ENCODE measurements around the gene PTPA.

The PTPA gene

DNA sequence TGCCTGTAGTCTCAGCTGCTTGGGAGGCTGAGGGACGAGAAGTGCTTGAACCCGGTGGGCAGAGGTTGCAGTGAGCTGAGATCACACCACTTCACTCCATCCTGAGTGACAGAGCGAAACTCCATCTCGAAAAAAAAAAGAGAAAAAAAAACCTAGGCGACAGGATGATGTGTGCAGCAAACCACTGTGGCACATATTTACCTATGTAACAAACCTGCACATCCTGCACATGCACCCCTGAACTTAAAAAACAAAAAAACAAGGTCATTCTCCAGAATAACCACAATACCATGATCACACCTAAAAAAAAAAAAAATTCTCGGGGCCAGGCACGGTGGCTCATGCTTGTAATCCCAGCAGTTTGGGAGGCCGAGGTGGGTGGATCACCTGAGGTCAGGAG lies 37.8 kb upstream of the PTPA start:
- no peak for TF ChIP-seq TAF1 (IDR thresholded peaks at IDR 0.05; ENCODE audit: borderline replicate concordance, insufficient read depth, low read length)
- TF ChIP-seq POLR2AphosphoS5 (IDR thresholded peaks at IDR 0.05; ENCODE audit: low read depth, low read length), result no peak
- TF ChIP-seq SIN3A (IDR thresholded peaks at IDR 0.05; ENCODE audit: borderline replicate concordance, insufficient read depth, low read length), result no peak
- no peak for TF ChIP-seq FOXP2 (optimal IDR thresholded peaks at IDR 0.05; ENCODE audit: borderline replicate concordance, extremely low read depth, extremely low read length, insufficient read depth)
- TF ChIP-seq, protein P1, sequence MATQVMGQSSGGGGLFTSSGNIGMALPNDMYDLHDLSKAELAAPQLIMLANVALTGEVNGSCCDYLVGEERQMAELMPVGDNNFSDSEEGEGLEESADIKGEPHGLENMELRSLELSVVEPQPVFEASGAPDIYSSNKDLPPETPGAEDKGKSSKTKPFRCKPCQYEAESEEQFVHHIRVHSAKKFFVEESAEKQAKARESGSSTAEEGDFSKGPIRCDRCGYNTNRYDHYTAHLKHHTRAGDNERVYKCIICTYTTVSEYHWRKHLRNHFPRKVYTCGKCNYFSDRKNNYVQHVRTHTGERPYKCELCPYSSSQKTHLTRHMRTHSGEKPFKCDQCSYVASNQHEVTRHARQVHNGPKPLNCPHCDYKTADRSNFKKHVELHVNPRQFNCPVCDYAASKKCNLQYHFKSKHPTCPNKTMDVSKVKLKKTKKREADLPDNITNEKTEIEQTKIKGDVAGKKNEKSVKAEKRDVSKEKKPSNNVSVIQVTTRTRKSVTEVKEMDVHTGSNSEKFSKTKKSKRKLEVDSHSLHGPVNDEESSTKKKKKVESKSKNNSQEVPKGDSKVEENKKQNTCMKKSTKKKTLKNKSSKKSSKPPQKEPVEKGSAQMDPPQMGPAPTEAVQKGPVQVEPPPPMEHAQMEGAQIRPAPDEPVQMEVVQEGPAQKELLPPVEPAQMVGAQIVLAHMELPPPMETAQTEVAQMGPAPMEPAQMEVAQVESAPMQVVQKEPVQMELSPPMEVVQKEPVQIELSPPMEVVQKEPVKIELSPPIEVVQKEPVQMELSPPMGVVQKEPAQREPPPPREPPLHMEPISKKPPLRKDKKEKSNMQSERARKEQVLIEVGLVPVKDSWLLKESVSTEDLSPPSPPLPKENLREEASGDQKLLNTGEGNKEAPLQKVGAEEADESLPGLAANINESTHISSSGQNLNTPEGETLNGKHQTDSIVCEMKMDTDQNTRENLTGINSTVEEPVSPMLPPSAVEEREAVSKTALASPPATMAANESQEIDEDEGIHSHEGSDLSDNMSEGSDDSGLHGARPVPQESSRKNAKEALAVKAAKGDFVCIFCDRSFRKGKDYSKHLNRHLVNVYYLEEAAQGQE (IDR thresholded peaks at IDR 0.05; ENCODE audit: insufficient read depth in 1 of 2, low read depth in 2 of 2, low read length in 2 of 2), result no peak

DNA sequence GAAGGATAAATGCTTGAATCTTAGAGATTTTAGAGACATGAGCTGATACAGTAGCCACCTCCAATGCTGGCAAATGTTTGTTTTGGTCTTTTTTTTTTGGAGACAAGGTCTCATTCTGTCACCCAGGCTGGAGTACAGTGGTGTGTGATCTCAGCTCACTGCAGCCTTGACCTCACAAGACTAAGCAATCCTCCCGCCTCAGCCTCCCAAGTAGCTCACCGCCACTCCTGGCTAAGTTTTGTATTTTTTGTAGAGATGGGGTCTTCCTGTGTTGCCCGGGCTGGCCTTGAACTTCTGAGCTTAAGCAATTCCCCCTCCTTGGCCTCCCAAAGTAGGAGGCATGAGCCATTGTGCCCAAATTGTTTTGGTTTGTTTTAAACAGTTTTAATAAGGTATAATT lies 37.1 kb upstream of the PTPA start:
- TF ChIP-seq POLR2AphosphoS5 (IDR thresholded peaks at IDR 0.05; ENCODE audit: low read depth, low read length) (no peak), FOXP2 (optimal IDR thresholded peaks at IDR 0.05; ENCODE audit: borderline replicate concordance, extremely low read depth, extremely low read length, insufficient read depth) (no peak), SIN3A (IDR thresholded peaks at IDR 0.05; ENCODE audit: borderline replicate concordance, insufficient read depth, low read length) (no peak), TAF1 (IDR thresholded peaks at IDR 0.05; ENCODE audit: borderline replicate concordance, insufficient read depth, low read length) (no peak)
- TF ChIP-seq, protein P1 (IDR thresholded peaks at IDR 0.05; ENCODE audit: insufficient read depth in 1 of 2, low read depth in 2 of 2, low read length in 2 of 2), result no peak

- no peak for TF ChIP-seq TAF1 (IDR thresholded peaks at IDR 0.05; ENCODE audit: borderline replicate concordance, insufficient read depth, low read length)
- TF ChIP-seq POLR2AphosphoS5 (IDR thresholded peaks at IDR 0.05; ENCODE audit: low read depth, low read length), result no peak
- no peak for TF ChIP-seq SIN3A (IDR thresholded peaks at IDR 0.05; ENCODE audit: borderline replicate concordance, insufficient read depth, low read length)
- TF ChIP-seq FOXP2 (optimal IDR thresholded peaks at IDR 0.05; ENCODE audit: borderline replicate concordance, extremely low read depth, extremely low read length, insufficient read depth), result no peak
- TF ChIP-seq, protein P1 (IDR thresholded peaks at IDR 0.05; ENCODE audit: insufficient read depth in 1 of 2, low read depth in 2 of 2, low read length in 2 of 2), result no peak
Measured at GRCh38 chr9:129075996-129076639, 35.1 kb upstream of the PTPA start.

- TF ChIP-seq FOXP2 (optimal IDR thresholded peaks at IDR 0.05; ENCODE audit: borderline replicate concordance, extremely low read depth, extremely low read length, insufficient read depth) (no peak), TAF1 (IDR thresholded peaks at IDR 0.05; ENCODE audit: borderline replicate concordance, insufficient read depth, low read length) (no peak), POLR2AphosphoS5 (IDR thresholded peaks at IDR 0.05; ENCODE audit: low read depth, low read length) (no peak), SIN3A (IDR thresholded peaks at IDR 0.05; ENCODE audit: borderline replicate concordance, insufficient read depth, low read length) (no peak)
- TF ChIP-seq, protein P1 (IDR thresholded peaks at IDR 0.05; ENCODE audit: insufficient read depth in 1 of 2, low read depth in 2 of 2, low read length in 2 of 2), result no peak
Measured at GRCh38 chr9:129076640-129077037, 34.6 kb upstream of the PTPA start.
